Measurements from ENCODE around the gene RPRD2. TPM values are rescaled to one million over a fixed set of nuclear protein-coding genes. Genes with fewer than 3 reads are reported as not detected.
A peak's percentile ranks its signal among the peaks of the same experiment; 100 is the strongest.

RPRD2 gene
- total and polyA plus RNA-seq, 9 of the 15 experiments (the other 6 are each of a cell fraction or from before 2014, with no cell fraction given): 1.5 to 21.6 (median 7.7) TPM

DNA sequence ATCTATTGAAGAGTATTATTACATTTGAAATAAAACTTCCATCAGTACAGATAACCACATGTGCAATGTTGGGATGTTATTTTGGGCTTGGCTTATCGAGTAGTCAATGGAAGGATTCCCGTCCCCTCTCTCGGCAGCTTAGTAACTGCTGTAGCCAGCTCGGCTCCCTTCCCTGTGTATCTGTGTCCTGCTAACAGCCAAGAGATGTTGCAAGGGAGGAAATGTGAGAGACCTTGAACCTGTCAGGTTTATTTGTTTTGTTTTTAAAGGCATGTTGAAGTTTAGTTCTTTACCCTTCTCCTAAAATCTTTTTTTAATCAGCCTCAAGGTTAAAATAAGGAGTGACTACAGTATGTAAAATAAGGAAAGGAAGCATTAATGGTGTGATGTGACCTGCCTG, 109.7 kb downstream of the RPRD2 start:
- 45% methylated on average over 4 of the region's 4 CpGs for WGBS (ENCODE audit: insufficient coverage, low coverage, missing lambda C conversion rate)
- BruUV-seq (replicated peaks): no TSS peak

More for the DNA sequence above, 109.7 kb downstream of the RPRD2 start:
- H3K9ac ChIP-seq (ENCODE audit: insufficient read depth in 1 of 2, low read depth in 2 of 2, low read length in 2 of 2): no peak overlapping the region
- H3K4me3 ChIP-seq: no peak overlapping the region
- no peaks in the 10 kb centered on the region for H3K9me3 ChIP-seq (replicated peaks; ENCODE audit: control insufficient read depth, insufficient read depth, low read depth, low read length)
- ATAC-seq (0 out of 3 replicates have a peak, but pooled peaks have one; percentile 15), DNase-seq (ENCODE audit: extremely low read depth in 1 of 4, low spot score in 3 of 4) (no peak), FAIRE-seq (no peak)
- TF ChIP-seq, protein P1, sequence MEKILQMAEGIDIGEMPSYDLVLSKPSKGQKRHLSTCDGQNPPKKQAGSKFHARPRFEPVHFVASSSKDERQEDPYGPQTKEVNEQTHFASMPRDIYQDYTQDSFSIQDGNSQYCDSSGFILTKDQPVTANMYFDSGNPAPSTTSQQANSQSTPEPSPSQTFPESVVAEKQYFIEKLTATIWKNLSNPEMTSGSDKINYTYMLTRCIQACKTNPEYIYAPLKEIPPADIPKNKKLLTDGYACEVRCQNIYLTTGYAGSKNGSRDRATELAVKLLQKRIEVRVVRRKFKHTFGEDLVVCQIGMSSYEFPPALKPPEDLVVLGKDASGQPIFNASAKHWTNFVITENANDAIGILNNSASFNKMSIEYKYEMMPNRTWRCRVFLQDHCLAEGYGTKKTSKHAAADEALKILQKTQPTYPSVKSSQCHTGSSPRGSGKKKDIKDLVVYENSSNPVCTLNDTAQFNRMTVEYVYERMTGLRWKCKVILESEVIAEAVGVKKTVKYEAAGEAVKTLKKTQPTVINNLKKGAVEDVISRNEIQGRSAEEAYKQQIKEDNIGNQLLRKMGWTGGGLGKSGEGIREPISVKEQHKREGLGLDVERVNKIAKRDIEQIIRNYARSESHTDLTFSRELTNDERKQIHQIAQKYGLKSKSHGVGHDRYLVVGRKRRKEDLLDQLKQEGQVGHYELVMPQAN (IDR thresholded peaks at IDR 0.05; ENCODE audit: borderline replicate concordance): no peak
- TF ChIP-seq ZFP30 (CRISPR knock-in tag; IDR thresholded peaks at IDR 0.05; ENCODE audit: borderline replicate concordance): no peak
- no peak for TF ChIP-seq TRIM28 (IDR thresholded peaks at IDR 0.05)
- TF ChIP-seq, protein P2, sequence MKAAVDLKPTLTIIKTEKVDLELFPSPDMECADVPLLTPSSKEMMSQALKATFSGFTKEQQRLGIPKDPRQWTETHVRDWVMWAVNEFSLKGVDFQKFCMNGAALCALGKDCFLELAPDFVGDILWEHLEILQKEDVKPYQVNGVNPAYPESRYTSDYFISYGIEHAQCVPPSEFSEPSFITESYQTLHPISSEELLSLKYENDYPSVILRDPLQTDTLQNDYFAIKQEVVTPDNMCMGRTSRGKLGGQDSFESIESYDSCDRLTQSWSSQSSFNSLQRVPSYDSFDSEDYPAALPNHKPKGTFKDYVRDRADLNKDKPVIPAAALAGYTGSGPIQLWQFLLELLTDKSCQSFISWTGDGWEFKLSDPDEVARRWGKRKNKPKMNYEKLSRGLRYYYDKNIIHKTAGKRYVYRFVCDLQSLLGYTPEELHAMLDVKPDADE (conservative IDR thresholded peaks at IDR 0.05; ENCODE audit: control insufficient read depth, low read depth, low read length): no peak
- TF ChIP-seq HCFC1 (IDR thresholded peaks at IDR 0.05; ENCODE audit: low read depth, low read length): no peak
- TF ChIP-seq ZNF165 (CRISPR knock-in tag; IDR thresholded peaks at IDR 0.05; ENCODE audit: borderline replicate concordance): no peak
- no peak for TF ChIP-seq GATAD2B (IDR thresholded peaks at IDR 0.05; ENCODE audit: borderline replicate concordance)
- no peaks in the 10 kb centered on the region for H4K20me1 ChIP-seq (replicated peaks; ENCODE audit: control insufficient read depth, insufficient read depth, low read length)
- H3K27ac ChIP-seq (ENCODE audit: extremely low read depth, low read depth, low read length): no peak overlapping the region
- H3K27me3 ChIP-seq (ENCODE audit: control insufficient read depth in 2 of 2, insufficient read depth in 2 of 2, low read length in 2 of 2): no peaks in the 10 kb centered on the region
- peaks cover 41% of the 10 kb centered on the region for H3K36me3 ChIP-seq (ENCODE audit: control insufficient read depth, insufficient read depth, low read length)
- no peaks in the 10 kb centered on the region for H3K9me1 ChIP-seq (ENCODE audit: control insufficient read depth, insufficient read depth, low read length)
- H2AFZ ChIP-seq (ENCODE audit: low read depth, low read length): no peak overlapping the region
- intact Hi-C loops (cut with micrococcal nuclease) (no loop called here), in situ Hi-C loops (cut with MboI) (no loop called here)
- peaks cover 4 to 24% of the 10 kb centered on the region in 2 experiments for H3K4me1 ChIP-seq (replicated peaks in 1 of 2; ENCODE audit: control insufficient read depth in 2 of 2, insufficient read depth in 2 of 2, low read length in 2 of 2)
- ChIA-PET POLR2A (interaction anchor here (1.1 kb wide), 1 partner anchor 102 kb away, joined by 3 read pairs; no protein-coding TSS in a partner anchor), CTCF (ENCODE audit: low intra/inter-chr PET ratio) (no interaction called here)
- no peak overlapping the region for H3K4me2 ChIP-seq (ENCODE audit: insufficient read depth, low read length)
- H3K79me2 ChIP-seq (ENCODE audit: control insufficient read depth, insufficient read depth, low read length): no peaks in the 10 kb centered on the region
